GM18498 (cell line): ENCODE measurements around the gene TOGARAM1.

Experiments
- ATAC-seq: cut with Tn5 transposase; IDR thresholded peaks from one replicate; pipeline ENCODE4 v1.9.1; 2021; ENCODE audit warnings: mild to moderate bottlenecking, moderate library complexity; ENCODE audit not compliant: unreplicated experiment

Gene TOGARAM1

DNA sequence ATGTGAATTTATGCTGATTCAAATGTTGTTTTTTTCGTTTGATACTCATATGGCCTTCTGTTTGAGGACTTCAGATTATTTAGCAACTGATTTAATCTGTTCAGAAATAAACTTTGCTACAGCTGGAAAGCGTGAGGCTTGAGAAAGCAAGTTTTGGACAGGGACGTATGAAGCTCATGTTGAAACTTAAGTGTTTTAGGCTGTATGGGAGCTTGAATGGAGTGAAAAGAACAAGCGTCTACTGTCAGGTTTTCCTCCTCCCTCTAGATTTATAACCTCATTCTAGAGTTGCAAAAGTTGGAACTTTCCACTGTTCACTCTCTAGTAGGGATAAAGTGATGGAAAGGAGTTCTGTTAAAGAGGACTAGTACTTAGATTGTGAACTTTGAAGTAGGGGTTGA lies 123.0 kb downstream of the TOGARAM1 start:
- ATAC-seq: no peak

- ATAC-seq: peak; percentile 79
Measured at GRCh38 chr14:45089813-45090212, 127.8 kb downstream of the TOGARAM1 start.

- ATAC-seq: no peak
Measured at GRCh38 chr14:45091710-45092109, 129.7 kb downstream of the TOGARAM1 start.

DNA sequence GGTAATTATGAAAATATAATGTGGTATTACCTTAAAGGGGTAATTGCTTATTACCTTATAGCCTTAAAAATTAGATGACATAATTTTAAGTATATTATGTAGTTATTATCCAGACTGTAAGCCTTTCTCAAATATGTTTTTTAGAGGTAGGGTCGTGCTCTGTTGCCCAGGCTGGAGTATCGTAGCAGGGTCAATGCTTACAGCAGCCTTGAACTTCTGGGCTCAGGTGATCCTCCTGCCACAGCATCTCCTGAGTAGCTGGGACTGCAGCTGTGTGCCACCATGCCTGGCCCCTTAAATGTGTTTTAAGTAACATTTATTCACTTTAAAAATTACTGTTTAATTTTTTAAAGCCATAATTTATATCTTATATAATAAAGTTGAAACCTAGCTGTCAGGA lies 132.3 kb downstream of the TOGARAM1 start:
- ATAC-seq: no peak

GRCh38 chr14:45095143-45095542 lies 133.2 kb downstream of the TOGARAM1 start:
- ATAC-seq: no peak

DNA sequence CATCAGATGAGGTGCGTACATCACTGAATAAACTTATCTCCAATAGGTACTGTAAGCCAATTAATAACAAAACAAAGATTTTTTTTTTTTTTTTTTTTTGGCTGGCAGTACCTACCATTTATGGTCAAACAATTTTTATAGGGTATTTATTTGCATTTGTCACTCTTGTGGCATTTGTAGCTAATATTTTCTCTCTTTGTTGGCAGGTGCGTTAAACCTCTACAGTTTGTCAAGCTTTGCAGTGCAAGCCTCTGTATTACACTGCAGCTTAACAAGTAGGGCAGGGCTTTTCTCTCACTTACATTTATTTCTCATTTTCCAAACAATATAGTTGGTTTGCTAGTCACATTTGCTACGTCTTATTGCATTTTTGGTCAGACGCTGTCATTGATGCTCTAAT lies 134.2 kb downstream of the TOGARAM1 start:
- ATAC-seq: no peak

GRCh38 chr14:45103806-45104205 lies 141.8 kb downstream of the TOGARAM1 start:
- no peak for ATAC-seq

DNA sequence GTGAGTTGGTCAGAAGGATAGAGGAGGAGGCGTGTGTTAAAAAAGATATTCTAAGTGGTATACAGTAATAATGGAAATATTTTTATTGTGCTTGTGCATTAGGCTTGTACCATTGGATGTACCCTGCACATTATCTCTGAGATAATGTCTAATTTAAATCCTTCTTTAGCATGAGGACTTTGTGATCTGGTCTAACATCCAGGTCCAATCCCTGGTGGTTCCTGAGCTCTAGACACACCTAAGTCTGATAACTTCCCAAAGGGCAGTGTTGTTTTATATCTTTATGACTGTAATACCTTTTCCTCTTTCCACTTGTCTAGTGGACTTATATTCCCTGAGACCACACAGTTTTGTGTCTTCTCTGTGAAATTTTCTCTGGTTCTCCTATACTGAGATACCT lies 142.6 kb downstream of the TOGARAM1 start:
- ATAC-seq: no peak

GRCh38 chr14:45112896-45113781 lies 151.1 kb downstream of the TOGARAM1 start:
- no peak for ATAC-seq

DNA sequence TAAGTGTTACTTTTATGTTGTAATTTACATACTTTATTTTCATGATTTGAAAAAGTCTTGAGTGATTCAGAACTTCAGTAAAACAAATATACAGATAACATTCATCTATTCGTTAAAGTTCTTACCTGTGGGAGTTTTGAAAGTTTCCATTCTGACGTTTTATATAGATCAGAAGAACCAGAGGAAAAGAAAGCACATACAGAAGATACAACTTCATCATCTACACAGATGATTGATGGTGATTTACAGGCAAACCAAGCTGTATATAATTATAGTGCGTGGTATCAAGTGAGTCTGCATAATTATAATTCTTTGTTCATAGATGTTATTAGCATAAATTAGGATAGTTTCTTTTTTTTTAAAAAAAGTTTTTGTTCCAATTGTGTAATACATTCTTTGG lies 152.3 kb downstream of the TOGARAM1 start:
- ATAC-seq: no peak

- no peak for ATAC-seq
Measured at GRCh38 chr14:45118594-45118993, 156.6 kb downstream of the TOGARAM1 start.

DNA sequence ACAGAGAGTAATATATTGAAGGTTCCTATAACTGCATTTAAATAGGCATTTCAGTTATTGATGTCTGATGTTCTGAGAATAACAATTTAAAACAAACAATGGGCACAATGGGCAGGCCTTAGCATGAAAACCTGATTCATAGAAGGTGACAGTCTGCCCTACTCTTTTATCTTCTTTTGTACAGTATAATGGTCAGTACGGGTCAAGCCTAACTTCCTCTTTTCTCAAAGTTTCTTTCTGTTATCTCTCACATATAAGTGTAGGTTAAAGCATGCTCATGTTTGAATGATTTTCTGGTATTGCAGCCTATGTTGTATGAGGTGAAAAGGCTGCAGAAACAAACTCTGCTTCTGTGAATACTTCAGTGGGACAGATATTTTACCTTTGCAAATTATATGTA lies 158.1 kb downstream of the TOGARAM1 start:
- ATAC-seq: no peak

GRCh38 chr14:45123271-45123670 lies 161.3 kb downstream of the TOGARAM1 start:
- ATAC-seq: no peak
